Ammon's horn (tissue), 1 donor: ENCODE results near the gene ADCY5.
A peak's percentile ranks its signal among the peaks of the same experiment; 100 is the strongest.

Source experiments
- DNase-seq: peaks from one replicate; pipeline ENCODE4 v3.0.0-alpha.2; 2016; ENCODE audit warnings: low spot score

ADCY5 gene

DNA sequence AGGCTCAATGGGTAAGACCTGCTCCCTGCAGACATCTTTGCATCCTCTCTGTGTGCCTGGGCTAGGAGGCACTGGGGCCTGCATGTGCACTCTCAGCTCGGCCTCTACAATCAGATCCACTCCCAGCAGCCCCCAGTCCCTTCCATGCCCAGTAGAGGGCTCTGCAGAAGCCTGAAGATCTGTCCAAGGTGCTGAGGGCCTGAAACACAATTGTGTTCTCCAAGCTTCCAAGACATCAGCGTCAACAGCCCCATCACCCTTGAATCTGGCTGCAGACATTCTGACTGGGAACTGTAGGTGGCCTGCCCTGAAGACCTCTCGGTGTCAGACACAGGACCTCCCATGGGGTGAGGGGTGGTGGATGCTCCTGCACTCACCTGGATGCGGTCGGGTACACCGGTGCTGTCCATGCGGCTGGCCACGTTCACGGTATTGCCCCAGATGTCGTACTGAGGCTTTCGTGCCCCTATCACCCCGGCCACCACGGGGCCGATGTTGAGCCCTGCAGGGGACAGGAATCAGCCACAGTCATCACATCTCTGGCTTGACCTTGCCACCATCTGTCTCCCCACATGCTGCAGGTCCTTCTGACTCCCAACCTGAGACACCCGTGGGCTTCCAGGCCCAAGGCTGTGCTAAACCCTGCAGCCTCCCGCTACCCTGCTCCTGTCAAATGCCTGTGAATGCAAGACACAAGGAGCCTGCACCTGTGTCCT, 162.4 kb downstream of the ADCY5 start:
- DNase-seq = peak; percentile 38

DNA sequence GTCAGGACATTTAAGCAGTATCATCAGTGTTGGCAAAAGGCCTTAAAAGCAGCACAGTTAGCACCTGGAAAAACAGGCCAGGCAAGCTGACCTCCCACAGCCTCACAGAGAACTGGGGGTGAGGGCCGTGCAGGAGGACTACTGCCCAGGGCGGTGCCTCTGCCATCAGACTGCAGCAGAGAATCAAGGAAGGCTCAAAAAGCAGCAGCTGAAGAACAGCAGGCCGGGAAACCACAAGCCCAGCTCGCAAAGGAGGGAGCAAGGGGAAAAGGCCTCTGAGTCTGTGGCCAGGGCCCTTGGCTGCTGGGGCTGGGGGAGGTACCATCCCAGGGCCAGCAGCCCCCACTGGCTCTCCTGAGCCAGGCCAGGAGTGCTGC, 163.0 kb downstream of the ADCY5 start:
- DNase-seq = no peak

DNA sequence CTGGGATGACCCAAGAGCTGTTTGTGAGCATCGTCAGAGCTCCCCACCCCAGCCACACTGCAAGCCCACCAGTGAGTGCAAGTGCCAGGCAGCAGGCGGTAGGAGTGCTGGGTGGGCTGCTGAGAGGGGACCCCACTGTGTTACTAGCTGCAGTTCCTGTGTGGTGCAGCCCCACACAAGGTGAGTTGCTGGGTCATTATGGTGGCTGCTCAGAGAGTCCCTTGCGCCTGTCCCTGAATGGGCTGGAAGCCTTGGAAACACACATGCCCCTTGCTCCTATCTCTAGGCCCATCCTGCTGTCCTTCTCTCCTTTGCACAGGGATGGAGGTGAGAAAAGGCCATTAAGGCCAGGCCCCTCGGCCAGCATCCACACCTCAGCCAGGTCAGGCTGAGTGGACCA, 163.4 kb downstream of the ADCY5 start:
- no peak for DNase-seq

DNA sequence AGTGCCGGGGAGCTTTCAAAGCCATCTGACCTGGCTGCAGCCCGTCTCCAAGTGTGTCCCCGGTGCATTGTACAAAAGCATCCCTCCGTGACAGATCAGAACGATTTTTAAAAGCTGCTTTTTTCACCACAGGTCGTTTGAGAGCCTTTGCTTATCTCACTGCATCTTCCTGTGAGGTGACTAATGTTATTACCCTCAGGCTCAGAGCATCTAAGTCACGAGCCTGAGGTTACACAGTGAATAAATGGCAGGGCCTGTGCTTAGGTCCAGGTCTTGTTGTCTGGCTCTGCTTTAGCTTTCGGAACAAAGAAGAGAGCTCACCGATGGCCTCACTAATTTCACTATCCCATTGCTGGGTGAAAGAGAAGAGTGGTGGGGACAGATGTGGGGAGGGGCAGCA, 163.8 kb downstream of the ADCY5 start:
- DNase-seq = no peak

DNA sequence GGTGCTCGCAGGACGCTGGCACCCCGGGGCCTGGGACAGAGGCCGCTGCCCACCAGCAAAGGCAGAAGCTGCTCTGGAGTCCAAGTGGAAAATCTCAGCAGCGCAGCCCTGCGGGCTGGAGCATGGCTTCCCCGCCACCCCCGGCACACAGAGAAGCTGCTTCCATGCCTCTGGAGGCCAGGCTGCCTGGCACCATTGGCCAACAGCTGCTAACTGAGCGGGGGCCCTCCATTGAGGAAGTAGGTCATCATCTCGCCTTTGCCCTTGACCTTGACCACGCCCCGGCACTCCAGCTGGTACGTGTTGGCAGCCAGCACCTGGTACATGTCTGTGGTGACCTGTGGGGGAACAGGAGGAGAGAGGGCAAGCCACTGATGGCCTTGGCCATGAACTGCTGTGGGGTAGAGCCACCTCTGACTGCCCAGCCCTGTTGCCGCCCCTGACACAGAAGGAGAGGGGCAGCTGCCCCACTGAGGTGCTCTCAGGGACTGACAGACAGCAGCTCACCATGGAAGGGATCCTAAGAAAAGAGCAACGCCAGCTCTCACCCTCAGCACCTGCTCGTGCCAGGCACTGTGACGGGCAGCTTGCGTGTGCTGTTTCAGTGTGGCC, 164.4 kb downstream of the ADCY5 start:
- DNase-seq = no peak

DNA sequence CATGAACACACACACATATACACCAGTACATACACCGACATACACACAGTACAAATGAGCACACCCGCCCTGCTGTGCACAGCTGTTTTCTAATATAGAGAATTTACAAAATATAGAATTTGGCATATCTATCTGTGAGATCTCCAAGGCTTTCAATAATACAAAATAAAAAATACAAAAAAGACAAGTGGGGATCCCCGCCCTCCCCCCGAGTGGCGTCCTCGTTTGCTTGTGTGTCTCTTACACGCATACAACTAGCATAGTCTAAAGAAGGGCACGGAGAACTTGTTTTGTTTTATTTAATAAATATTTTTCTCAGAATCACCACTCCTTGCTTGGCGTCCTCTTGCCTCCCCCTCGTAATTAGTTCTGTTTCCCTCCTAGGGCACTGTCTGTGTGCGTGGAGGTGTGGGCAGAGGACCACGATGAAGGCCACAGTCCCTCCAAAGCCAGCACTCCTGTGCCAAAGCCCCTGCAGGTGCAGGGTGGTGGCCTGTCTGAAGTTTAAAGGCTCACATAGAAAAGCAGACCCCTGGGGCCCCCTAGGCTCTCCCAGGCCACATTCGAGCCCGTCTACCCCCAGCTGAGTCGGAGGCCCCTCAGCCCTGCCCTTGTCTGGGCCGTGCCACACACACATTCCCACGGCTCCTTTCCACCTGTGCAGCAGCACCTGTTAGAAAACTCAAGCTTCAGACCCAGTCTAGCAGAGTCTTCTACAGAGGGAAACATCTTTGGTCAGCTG, 165.1 kb downstream of the ADCY5 start:
- no peak for DNase-seq

DNA sequence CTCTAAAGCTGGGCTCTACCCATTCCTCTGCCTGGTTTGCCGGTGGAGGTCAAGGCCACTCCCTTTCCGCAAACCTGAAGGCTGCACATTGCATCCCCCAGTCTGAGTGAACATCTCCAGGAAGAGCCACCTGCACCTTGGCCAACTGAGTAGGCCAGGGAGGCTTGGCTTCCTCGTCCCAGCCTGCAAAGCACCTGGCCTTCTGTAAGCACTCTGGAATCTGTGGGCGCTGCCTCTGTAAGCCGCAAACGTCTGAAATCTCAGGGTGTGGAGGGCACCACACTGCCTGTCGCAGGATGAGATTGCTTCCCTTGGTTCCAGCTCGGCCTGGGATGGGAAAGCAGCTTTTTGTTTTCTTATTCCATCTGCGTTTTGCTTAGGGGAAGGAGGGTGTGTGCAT, 165.8 kb downstream of the ADCY5 start:
- DNase-seq = no peak

DNA sequence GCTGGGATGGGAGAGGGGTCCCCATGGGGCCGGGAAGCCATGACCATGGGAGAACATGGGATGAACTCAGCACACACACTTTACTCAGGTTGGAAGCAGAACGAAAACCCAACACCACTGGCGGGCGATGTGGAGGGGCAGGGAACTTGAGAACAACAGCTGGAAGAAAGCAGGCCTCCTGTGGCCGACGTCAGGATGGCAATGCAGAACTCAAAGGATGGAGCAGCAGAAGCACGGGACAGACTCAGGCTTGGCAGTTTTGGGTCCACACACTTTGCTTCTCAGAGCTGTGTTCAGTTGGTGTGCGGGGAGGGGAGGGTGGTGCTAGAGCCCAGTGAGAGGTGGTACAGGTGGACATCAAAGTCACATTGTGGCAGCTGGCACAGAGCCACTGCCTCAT, 166.4 kb downstream of the ADCY5 start:
- DNase-seq = no peak

DNA sequence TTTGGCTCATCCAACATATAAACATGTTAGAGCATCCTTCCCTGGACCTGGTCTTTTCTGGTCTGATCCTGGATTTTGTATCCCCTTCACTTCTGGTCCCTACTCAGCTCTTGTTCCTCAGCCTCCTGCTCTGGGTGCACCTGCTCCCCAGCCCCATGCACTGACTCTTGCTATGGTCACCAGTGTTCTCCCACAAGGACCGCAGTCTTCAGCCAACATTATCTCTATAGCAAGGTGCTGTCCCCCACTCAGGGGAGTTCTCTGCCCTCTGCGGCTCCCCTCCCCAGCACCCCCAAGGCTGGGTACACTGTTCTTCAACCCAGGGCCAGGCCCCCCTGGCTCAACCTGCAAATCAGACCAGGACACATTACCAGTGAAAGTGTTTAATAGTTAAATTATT, 167.0 kb downstream of the ADCY5 start:
- no peak for DNase-seq

DNA sequence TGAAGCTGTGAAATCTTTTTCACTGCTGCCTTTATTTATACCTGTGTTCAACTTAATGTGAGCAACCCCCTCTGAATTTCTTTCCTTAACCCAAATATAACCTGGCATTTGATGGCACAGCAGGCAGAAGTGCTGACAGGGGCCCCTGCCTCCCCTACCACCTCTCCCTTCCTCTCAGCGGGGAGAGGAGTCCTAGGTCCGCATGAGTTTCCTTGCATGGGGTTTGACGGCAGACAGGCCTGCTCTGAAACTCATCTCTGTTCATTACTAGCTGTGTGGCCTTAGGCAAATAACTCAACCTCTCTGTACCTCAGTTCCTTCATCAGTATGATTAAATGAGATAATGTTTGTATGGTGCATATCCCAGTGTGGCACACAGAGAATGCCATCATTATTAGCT, 167.5 kb downstream of the ADCY5 start:
- no peak for DNase-seq

DNA sequence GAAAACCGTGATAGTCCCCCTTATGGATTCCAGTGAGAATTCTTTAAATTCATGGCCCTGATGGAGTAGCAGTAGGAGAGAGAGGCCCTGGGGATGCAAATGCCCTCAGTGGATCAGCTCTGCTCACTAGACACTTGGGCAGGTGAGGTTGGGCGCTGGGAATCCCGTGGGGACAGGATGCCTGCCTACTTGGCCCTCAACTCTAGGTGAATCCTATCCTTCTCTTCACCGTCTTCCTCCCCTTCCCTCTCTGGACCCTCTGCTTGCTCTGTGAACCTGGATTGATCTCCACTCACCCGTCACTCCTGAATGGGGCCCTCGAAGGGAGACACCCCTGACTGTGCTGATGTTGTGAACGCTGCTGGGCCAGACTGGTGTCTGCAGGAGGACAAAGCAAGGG, 169.8 kb downstream of the ADCY5 start:
- DNase-seq = no peak

DNA sequence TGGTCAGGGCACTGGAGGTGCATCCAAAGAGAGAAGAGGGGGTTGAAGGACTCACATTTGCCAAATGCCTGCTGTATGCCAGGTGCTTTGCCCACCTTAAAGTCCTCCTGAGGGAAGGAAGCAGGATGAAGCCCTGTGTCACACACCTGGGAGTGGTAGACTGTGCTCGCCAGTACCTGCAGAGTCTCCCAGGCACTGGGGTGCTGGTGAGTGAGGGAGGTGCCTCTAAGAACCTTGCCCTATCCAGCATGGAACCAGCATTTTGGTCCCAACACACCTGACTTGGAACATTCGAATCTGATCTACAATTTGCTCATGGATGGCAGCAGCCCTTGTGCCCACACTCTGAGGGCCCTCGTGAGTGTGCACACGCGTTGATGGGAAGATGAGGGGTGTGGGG, 170.4 kb downstream of the ADCY5 start:
- DNase-seq = no peak

DNA sequence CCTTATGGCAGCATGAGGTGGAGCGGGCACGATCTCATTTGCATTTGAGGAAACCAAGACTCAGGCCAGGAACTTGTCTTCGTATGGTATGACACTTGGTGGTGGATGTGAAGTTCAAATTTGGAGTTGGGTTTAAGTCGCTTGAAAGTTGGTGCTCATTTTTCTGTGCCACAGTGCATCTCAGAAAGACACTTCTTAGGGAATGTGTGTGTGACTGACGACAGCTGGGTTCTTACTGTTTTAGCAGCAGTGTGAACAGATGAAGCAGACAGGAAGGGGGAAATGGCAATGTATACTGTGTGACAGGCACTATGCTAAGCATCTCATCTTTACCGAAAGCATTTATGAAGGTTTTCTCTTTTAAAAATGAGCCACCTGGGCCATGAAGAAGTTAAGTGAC, 171.8 kb downstream of the ADCY5 start:
- DNase-seq = no peak

DNA sequence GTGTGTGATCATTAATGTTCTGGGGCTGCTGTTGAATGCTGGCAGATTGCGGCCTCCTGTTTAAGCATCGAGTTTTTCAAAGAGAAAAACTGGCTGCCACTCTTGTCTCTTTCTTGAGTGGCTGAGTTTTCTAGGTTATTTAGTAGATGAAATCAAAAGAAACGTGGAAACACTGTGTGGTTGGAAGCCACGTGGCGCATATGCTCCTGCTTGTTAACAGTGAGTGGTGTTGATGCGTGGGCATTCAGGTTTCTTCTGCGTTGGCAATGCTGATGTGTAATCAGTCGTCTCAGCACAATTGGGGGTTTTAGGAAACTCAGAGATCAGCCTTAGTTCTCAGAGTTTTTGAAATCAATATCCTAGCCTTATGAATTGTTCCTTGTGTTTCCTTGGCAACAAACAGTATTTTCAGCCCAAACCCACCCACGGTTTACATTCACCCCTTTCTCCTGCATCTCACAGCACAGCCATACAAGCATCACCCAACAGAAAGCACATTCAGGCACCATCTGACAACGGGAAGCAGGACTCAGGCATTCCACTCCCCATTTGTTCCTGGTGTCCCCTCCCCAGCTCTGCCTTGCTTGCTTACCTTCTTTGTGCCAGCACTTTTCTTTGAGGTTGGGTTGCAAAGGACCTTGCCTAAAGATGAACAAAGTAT, 172.4 kb downstream of the ADCY5 start:
- DNase-seq = peak; percentile 66

DNA sequence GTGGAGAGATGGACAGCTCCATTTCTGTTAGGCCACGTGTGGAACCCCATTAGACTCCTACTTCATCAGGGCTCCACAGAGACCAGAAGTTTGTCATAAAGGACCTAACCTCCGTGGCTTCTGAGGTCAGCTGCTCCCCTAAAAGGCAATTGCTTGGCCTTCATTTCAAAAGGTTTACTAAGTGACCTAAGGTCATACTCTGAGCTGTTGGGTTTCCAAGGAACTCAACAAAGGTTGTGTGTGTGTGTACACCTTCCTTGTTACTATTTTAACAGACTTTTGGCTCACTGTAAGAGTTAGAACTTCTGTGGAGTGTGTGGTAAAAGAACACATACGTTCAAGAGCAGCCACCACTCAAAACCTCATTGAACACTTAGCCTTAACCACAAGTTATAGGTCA, 173.2 kb downstream of the ADCY5 start:
- DNase-seq = no peak

DNA sequence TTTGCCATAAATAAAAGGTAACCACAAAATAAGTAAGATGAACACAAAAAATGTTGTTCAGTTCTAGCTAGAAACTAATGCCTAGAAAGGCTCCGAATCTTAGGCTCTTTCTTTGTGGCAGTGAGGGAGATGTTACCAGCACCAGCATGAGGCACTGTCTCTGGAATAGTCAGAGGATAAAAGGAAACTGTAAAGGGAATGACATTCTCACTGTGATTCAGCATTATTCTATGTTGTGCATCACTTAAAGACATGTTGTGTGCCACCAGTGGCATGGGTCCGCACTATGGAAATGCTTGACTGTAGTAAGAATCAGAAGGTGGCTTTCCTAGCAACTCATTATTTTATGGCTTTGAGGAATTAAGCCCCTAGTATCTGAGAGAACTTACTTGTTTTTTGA, 176.3 kb downstream of the ADCY5 start:
- DNase-seq = no peak

DNA sequence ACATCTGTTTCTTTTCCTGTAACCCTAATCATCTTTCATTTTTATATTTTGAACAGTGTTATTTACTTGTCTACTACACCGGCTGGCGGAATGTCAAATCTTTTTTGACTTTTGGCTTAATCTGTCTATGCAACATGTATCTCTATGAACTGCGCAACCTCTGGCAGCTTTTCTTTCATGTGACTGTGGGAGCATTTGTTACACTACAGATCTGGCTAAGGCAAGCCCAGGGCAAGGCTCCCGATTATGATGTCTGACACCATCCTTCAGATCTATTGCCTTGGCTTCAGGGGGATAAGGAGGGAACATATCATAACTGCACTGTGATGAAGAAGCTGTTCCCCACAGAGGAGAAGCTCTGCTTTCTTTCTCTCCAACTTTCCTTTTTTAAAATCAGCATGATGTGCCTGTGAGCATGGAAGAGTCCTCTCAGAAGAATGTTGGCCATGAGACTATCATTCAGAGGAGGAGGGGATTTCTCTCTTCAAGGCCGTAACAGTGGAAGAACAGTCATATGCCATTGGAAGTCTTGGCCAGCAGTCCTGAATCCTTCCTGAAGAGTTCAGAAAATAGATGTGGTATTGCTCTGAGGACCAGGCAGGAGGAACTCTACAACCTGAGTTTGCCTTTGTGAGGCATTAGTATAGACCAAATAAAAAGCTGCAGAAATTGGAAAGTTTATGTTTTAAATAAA, 177.3 kb downstream of the ADCY5 start:
- no peak for DNase-seq

DNA sequence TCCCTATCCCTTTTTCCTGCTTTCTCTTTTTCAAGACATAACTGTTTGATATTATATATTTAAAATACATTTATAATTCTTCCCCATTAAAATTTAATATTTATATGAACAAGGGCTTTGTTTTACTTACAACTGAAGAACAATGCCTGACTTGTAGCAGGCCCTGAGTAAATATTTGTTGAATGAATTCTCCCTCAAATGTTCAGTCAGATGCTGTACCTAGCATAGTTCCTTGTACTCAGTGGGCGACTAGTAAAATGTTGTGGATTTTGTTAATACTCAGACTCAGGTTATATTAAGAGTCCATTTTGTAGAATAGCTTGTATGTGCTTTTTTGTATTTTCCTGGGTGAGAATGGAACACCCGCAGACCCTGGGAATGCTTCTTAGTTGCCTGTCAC, 178.1 kb downstream of the ADCY5 start:
- no peak for DNase-seq

DNA sequence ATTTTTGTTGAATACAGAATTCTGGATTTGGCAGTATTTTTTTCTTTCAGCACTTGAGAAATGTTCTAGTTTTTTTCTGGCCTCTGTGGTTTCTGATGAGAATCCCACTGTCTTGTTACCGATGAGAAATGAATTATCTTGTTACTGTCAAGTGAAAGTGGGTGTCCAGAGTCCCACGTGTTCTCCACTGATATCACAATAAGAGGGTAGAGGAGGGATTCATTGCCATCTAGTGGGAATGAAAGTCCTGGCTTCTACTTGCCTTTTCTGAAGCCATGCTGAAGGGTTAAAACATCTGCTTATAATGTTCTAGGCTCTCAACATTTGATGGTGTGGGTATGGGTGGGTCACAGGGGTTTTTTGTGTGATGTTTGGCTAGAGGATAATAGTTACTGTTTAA, 181.1 kb downstream of the ADCY5 start:
- no peak for DNase-seq

DNA sequence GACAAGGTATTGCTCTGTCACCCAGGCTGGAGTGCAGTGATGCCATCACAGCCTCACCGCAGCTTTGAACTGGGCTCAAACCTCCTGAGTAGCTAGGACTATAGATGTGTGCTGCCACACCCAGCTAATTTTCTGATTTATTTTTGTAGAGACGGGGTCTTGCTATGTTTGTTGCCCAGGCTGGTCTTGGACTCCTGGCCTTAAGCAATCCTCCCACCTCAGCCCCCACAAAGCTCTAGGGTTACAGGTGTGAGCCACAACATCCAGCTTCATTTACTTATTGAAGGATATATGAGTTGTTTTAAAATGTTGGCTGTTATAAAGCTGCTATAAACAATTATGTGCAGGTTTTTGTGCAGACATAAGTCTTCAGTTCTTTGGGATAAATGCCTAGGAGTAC, 184.9 kb downstream of the ADCY5 start:
- no peak for DNase-seq

DNA sequence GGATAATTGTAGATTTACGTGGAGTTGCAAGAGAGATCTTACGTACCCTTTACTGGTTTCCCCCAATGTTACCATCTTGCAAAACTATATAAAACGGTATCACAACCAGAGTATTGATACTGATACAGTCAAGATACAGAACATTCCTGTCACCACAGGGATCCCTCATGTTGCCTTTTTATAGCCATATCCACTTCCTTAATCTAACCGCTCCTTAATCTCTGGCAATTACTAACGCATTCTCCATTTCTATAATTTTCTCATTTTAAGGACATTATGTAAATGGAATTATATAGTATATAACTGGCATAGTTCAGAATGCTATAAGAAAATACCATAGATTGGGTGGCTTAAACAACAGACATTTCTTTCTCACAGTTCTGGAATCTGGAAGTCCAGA, 186.0 kb downstream of the ADCY5 start:
- no peak for DNase-seq

DNA sequence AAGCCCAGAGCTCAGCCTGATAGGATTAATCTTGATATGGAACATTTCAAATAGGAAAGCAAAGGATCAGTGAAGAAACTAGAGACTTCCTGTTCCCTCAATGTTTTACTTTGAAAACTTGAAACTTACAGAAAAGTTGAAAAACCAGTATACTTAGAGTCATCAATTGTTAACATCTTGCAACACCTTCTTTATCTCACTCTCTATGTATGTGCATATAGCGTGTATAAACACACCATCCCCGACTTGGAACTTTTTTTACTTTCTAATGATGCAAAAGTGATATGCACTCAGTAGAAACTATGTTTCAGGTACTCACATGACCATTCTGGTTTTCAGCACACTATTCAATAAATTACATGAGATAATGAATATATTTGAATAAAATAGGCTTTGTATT, 186.7 kb downstream of the ADCY5 start:
- DNase-seq = no peak
